ENCODE data around the gene TNNC1.

TNNC1 gene

DNA sequence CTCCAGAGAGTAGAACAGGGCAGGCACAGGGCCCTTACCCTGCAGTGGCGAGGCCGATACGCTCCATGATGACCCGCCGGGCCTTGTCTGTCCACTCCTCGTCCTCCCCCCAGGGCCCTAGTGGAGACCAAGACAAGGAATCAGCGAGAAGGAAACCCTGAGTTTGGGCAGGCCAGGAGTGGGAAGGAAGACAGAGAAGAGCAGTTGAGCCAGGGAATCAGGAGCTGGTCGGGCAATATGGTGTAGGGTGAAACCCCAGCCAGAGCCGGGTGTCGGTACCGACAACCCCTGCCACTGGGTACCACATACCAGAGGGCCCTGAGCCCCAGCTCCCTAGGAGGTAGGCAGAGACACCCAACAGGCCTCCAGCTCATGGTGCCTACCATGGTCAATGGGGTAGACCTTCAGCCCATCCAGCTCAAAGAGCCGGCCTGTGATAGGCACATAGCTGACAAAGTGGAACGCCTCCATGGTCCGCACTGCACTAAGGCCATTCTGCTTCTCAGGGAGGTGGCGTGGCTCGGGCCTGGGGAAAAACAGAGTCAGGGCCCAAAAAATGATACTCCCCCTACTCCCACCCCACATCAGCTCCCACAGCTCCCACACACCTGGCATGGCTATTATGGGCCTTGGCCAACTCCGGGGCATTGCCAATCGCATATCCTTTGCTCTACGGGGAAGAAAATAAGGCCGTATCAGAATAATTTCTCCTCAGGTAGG, 46.9 kb downstream of the TNNC1 start:
- H3K4me3 ChIP-seq (ENCODE audit: low read depth, low read length): no peak overlapping the region
- no peak for DNase-seq (ENCODE audit: low read depth)
- no peak for TF ChIP-seq CTCF (IDR thresholded peaks at IDR 0.05; ENCODE audit: low read depth, low read length, missing control alignments)

GRCh38 chr3:52406231-52406661, 47.6 kb downstream of the TNNC1 start:
- no peak for TF ChIP-seq CTCF (IDR thresholded peaks at IDR 0.05; ENCODE audit: low read depth, low read length, missing control alignments)
- H3K4me3 ChIP-seq (ENCODE audit: low read depth, low read length): no peak overlapping the region
- no peak for DNase-seq (ENCODE audit: low read depth)

DNA sequence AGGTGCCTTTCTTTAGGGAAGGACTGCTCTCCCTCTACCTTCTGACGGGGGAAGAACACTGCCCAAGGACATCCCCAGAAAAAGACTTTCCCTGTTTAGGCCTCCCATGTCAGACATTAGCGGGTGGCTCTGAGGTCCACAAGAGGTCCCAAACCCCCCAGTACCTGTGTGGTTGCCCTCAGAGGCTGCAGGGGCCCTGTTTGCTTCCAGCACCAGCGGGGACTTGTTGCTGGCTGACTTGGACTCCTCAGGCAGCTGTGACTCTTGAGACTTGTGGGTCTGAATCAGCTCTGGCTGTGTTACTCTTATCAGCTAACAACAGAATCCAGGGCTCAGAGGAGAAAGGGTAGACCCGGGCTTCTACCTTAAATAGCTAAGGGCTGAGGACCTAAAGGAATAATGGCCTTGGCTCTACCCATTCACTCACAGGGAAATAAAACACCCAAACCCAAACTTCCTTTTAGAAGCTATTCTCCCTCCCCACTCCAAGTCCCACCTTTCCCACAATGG, 48.2 kb downstream of the TNNC1 start:
- DNase-seq (ENCODE audit: low read depth): no peak
- no peak overlapping the region for H3K4me3 ChIP-seq (ENCODE audit: low read depth, low read length)
- no peak for TF ChIP-seq CTCF (IDR thresholded peaks at IDR 0.05; ENCODE audit: low read depth, low read length, missing control alignments)

- no peak for TF ChIP-seq CTCF (IDR thresholded peaks at IDR 0.05; ENCODE audit: low read depth, low read length, missing control alignments)
- no peak for DNase-seq (ENCODE audit: low read depth)
- no peak overlapping the region for H3K4me3 ChIP-seq (ENCODE audit: low read depth, low read length)
Measured at GRCh38 chr3:52405066-52405465, 48.8 kb downstream of the TNNC1 start.

GRCh38 chr3:52404391-52404790, 49.5 kb downstream of the TNNC1 start:
- no peak overlapping the region for H3K4me3 ChIP-seq (ENCODE audit: low read depth, low read length)
- DNase-seq (ENCODE audit: low read depth): no peak
- TF ChIP-seq CTCF (IDR thresholded peaks at IDR 0.05; ENCODE audit: low read depth, low read length, missing control alignments): no peak

GRCh38 chr3:52403955-52404354, 49.9 kb downstream of the TNNC1 start:
- H3K4me3 ChIP-seq (ENCODE audit: low read depth, low read length): no peak overlapping the region
- TF ChIP-seq CTCF (IDR thresholded peaks at IDR 0.05; ENCODE audit: low read depth, low read length, missing control alignments): no peak
- DNase-seq (ENCODE audit: low read depth): no peak
